GM12878 (cell line): Measurements from ENCODE around the gene LAMA4. TPM values are rescaled to one million over a fixed set of nuclear protein-coding genes. Genes with fewer than 3 reads are reported as not detected.

ENCODE experiments used
- ATAC-seq: fragments of 200-7000 bp; cut with Tn5 transposase; 3 replicates; pipeline ENCODE4 v1.9.1; 2020; ENCODE audit warnings: mild to moderate bottlenecking, moderate library complexity
- BruUV-seq: library from RNA; stranded (reverse); fragments of 400-500 nt; replicated peaks from 2 replicates; lab custom pipeline; 2021; lab: Mats Ljungman, UMichigan
- CTCF ChIA-PET: fragments of 300-600 bp; sonication (Branson Sonifier 250); formaldehyde crosslinking; extraction: SDS; loops from one replicate; lab custom pipeline; 2021; ENCODE audit warnings: inconsistent platforms; lab: Yijun Ruan, JAX
- POLR2A ChIA-PET: fragments of 350-600 bp; formaldehyde crosslinking; extraction: SDS; loops from one replicate; lab custom pipeline; 2021; ENCODE audit warnings: inconsistent platforms; lab: Charles Lee
- RAD21 ChIA-PET: fragments of 300-600 bp; sonication (Branson Sonifier 250); formaldehyde crosslinking; loops from one replicate; lab custom pipeline; 2023; ENCODE audit warnings: antibody characterized with exemption; ENCODE audit not compliant: unreplicated experiment; lab: Charles Lee
- SMC1A ChIA-PET: fragments of 300-600 bp; sonication (Branson Sonifier 250); formaldehyde crosslinking; loops from one replicate; lab custom pipeline; 2023; ENCODE audit not compliant: unreplicated experiment, uncharacterized antibody; lab: Charles Lee
- DNase-seq: peaks from one replicate; pipeline ENCODE4 v3.0.0-alpha.2; 2011; ENCODE audit warnings: low read depth, low spot score
- FAIRE-seq: peaks from 3 replicates; lab custom pipeline; 2011; peaks lifted over from hg19 to GRCh38; lab: Jason Lieb, UNC
- H2AFZ ChIP-seq: 2 replicates; pipeline ENCODE4 v1.6.0; 2011; ENCODE audit warnings: low read depth, low read length, control low read depth; ENCODE audit not compliant: control insufficient read depth
- H3K27ac ChIP-seq: 2 replicates; pipeline ENCODE4 v1.5.1; 2011; ENCODE audit warnings: control low read depth; ENCODE audit not compliant: control insufficient read depth, insufficient read depth
- H3K27me3 ChIP-seq, 2 experiments: replicated peaks in 1 of 2; 2 replicates each; pipeline versions ENCODE4 v1.6.0 to v1.6.1; 2011; ENCODE audit warnings: low read length in 1 of 2; ENCODE audit not compliant: control insufficient read depth in 2 of 2, insufficient read depth in 2 of 2
- H3K36me3 ChIP-seq, 2 experiments: 2 replicates each; pipeline ENCODE4 v1.5.1; 2011; ENCODE audit warnings: low read length in 1 of 2; ENCODE audit not compliant: control insufficient read depth in 2 of 2, insufficient read depth in 2 of 2
- H3K4me1 ChIP-seq: 2 replicates; pipeline ENCODE4 v1.6.1; 2011; ENCODE audit warnings: mild to moderate bottlenecking, low read length, moderate library complexity, mixed read lengths; ENCODE audit not compliant: control insufficient read depth, insufficient read depth
- H3K4me2 ChIP-seq: 2 replicates; pipeline ENCODE4 v1.6.0; 2011; ENCODE audit warnings: control low read depth; ENCODE audit not compliant: control insufficient read depth, insufficient read depth
- H3K4me3 ChIP-seq: fragments of 200-600 bp; sonication (generic); 2 replicates; pipeline ENCODE4 v1.5.1; 2016
- H3K79me2 ChIP-seq: 2 replicates; pipeline ENCODE4 v1.6.0; 2011; ENCODE audit warnings: low read length; ENCODE audit not compliant: control insufficient read depth, insufficient read depth
- H3K9ac ChIP-seq: 2 replicates; pipeline ENCODE4 v1.8.0; 2011; ENCODE audit warnings: low read length, control low read depth, mixed read lengths; ENCODE audit not compliant: control insufficient read depth, insufficient read depth
- H3K9me3 ChIP-seq: replicated peaks from 3 replicates; pipeline ENCODE4 v1.5.1; 2011; ENCODE audit warnings: mild to moderate bottlenecking, low read length; ENCODE audit not compliant: control insufficient read depth, insufficient read depth
- H4K20me1 ChIP-seq: 2 replicates; pipeline ENCODE4 v1.6.0; 2011; ENCODE audit not compliant: control insufficient read depth, insufficient read depth
- ATF3 ChIP-seq: IDR thresholded peaks from 2 replicates; pipeline ENCODE4 v1.6.1; 2011; ENCODE audit warnings: low read depth, mild to moderate bottlenecking, low read length, moderate library complexity, borderline replicate concordance; ENCODE audit errors: extremely low read depth
- BMI1 ChIP-seq: fragments of 450-650 bp; IDR thresholded peaks from 2 replicates; pipeline ENCODE4 v1.6.1; 2016; ENCODE audit warnings: mild to moderate bottlenecking, moderate library complexity, borderline replicate concordance
- ELK1 ChIP-seq: IDR thresholded peaks from 2 replicates; pipeline ENCODE4 v1.6.1; 2012; ENCODE audit warnings: low read depth, low read length, improper control_type of control experiment
- ETV6 ChIP-seq, 2 experiments: fragments of 450-650 bp in 1 of 2; IDR thresholded peaks in 1 of 2; conservative IDR thresholded peaks in 1 of 2; 2 replicates each; pipeline ENCODE4 v1.6.1; 2014; ENCODE audit warnings: antibody characterized with exemption in 1 of 2, borderline replicate concordance in 1 of 2, low read depth in 1 of 2, mild to moderate bottlenecking in 1 of 2, moderate library complexity in 1 of 2
- EZH2 ChIP-seq: IDR thresholded peaks from 2 replicates; pipeline ENCODE4 v1.6.1; 2012; ENCODE audit warnings: low read depth, mild to moderate bottlenecking, control low read depth, inconsistent platforms, low read length, borderline replicate concordance; ENCODE audit not compliant: control insufficient read depth
- HDAC6 ChIP-seq: fragments of 200-600 bp; sonication (generic); IDR thresholded peaks from one replicate; pipeline ENCODE4 v1.8.0; 2017; ENCODE audit warnings: antibody characterized with exemption; ENCODE audit not compliant: unreplicated experiment
- MLLT1 ChIP-seq: fragments of 450-650 bp; IDR thresholded peaks from 2 replicates; pipeline ENCODE4 v1.6.1; 2016; ENCODE audit warnings: mild to moderate bottlenecking
- PKNOX1 ChIP-seq: fragments of 450-650 bp; IDR thresholded peaks from 2 replicates; pipeline ENCODE4 v1.6.1; 2016; ENCODE audit warnings: mild to moderate bottlenecking
- SIN3A ChIP-seq: IDR thresholded peaks from 2 replicates; pipeline ENCODE4 v1.6.1; 2012; ENCODE audit warnings: low read depth, low read length, improper control_type of control experiment
- SRF ChIP-seq, 2 experiments: IDR thresholded peaks; 2 replicates each; pipeline ENCODE4 v1.6.1; 2011; ENCODE audit warnings: low read depth in 2 of 2, low read length in 2 of 2, mild to moderate bottlenecking in 1 of 2, moderate library complexity in 1 of 2
- TCF12 ChIP-seq: IDR thresholded peaks from 2 replicates; pipeline ENCODE4 v1.6.1; 2011; ENCODE audit warnings: low read depth, mild to moderate bottlenecking, low read length
- ZBTB33 ChIP-seq: fragments of 450-650 bp; IDR thresholded peaks from 2 replicates; pipeline ENCODE4 v1.6.1; 2017; ENCODE audit warnings: mild to moderate bottlenecking
- ZBTB40 ChIP-seq: fragments of 450-650 bp; IDR thresholded peaks from 2 replicates; pipeline ENCODE4 v1.6.1; 2016; ENCODE audit warnings: mild to moderate bottlenecking, moderate library complexity, borderline replicate concordance
- WGBS: methylation state at CpG from one replicate; pipeline ENCODE4 v1.1.6; 2016; ENCODE audit warnings: low lambda C conversion rate; ENCODE audit not compliant: insufficient replicate concordance, insufficient coverage; ENCODE audit errors: missing lambda C conversion rate; 5-methylcytosine and 5-hydroxymethylcytosine counted together
- in situ Hi-C: fragments of 300-500 bp; cut with MboI; formaldehyde crosslinking; loops from 9 replicates; pipeline ENCODE4 v1.14.3; 2018; ENCODE audit warnings: mixed read lengths
- intact Hi-C: fragments of 100-400 bp; cut with micrococcal nuclease; formaldehyde crosslinking; loops from one replicate; pipeline ENCODE4 v1.14.2; 2022; ENCODE audit not compliant: unreplicated experiment
- polyA plus RNA-seq, 11 experiments: library from polyadenylated mRNA; depleted of rRNA in 4 of 11; unstranded in 6 of 11; stranded (reverse) in 5 of 11; fragments of >200 nt; fragmentation: Nextera tagmentation in 4 of 11; fragmentation: Illumina TruSeq in 1 of 11; extraction: Ambion mirVana in 4 of 11; extraction: Trizol in 1 of 11; gene quantifications; 1 replicate in 1 of 11; 2 replicates in 10 of 11; pipeline versions ENCODE4 v1.2.1 to v1.2.3, GENCODE V29; 2011 to 2016; ENCODE audit warnings: inconsistent platforms in 2 of 11, missing spikeins in 2 of 11, low read depth in 1 of 11
- total RNA-seq, 4 experiments: library from RNA; depleted of rRNA in 3 of 4; stranded (reverse); fragments of >200 nt in 3 of 4; fragmentation: Illumina TruSeq in 1 of 4; extraction: Trizol in 1 of 4; gene quantifications; 2 replicates each; pipeline versions ENCODE4 v1.2.1 to v1.2.3, GENCODE V29; 2013 to 2021

Gene LAMA4
- total and polyA plus RNA-seq, 10 of the 15 experiments (the other 5 are each of a cell fraction or from before 2014, with no cell fraction given) = 0.11 to 0.21 (median 0.14) TPM; not detected in 7

- Histone ChIP-seq H4K20me1 (no peaks in the 10 kb centered on the region), H3K79me2 (no peaks in the 10 kb centered on the region), H3K36me3 (no peaks in the 10 kb centered on the region), H3K9me3 (no peaks in the 10 kb centered on the region), H3K4me2 (no peak overlapping the region), H2AFZ (no peak overlapping the region), H3K9ac (no peak overlapping the region), H3K27me3 (peaks cover 0 to under 1% of the 10 kb centered on the region in 2 experiments; a peak in 1 of 4 replicates), H3K4me3 (no peak overlapping the region), H3K27ac (no peak overlapping the region), H3K4me1 (no peaks in the 10 kb centered on the region)
- DNase-seq (no peak), FAIRE-seq (no peak), ATAC-seq (no peak)
- ChIA-PET CTCF (interaction anchor here (1.1 to 1.9 kb wide), 4 partner anchors 11 to 30 kb away, joined by 3 to 5 read pairs (median 4); no protein-coding TSS in a partner anchor), SMC1A (no interaction called here), POLR2A (no interaction called here), RAD21 (interaction anchor here (0.6 kb wide), 1 partner anchor 16 kb away, joined by 3 read pairs; no protein-coding TSS in a partner anchor)
- intact Hi-C loops (no loop called here), in situ Hi-C loops (no loop called here)
- BruUV-seq = no TSS peak
- 29% methylated on average over 5 of the region's 5 CpGs for WGBS
- TF ChIP-seq ATF3 (no peak), ELK1 (no peak), HDAC6 (no peak), PKNOX1 (no peak), TCF12 (no peak), ZBTB33 (no peak), ZBTB40 (no peak), SRF (IDR thresholded peaks at IDR 0.05; ENCODE audit: low read depth in 2 of 2, low read length in 2 of 2) (no peak), EZH2 (no peak), MLLT1 (no peak), ETV6 (conservative IDR thresholded peaks at IDR 0.05 in 1 of 2, IDR thresholded peaks at IDR 0.05 in 1 of 2; ENCODE audit: borderline replicate concordance in 1 of 2, low read depth in 1 of 2) (no peak), SIN3A (no peak), BMI1 (no peak)
These were observed 104.0 kb downstream of the LAMA4 start for GRCh38 chr6:112150363-112150762.
